Measurements from ENCODE around the gene ZFAND5.

- no peak for TF ChIP-seq CTCF (IDR thresholded peaks at IDR 0.05)
- TF ChIP-seq POLR2A (IDR thresholded peaks at IDR 0.05) = no peak
- no peak for TF ChIP-seq POLR2AphosphoS5 (IDR thresholded peaks at IDR 0.05)
Observed at GRCh38 chr9:72346333-72346732, 18.7 kb downstream of the ZFAND5 start.

All from prostate gland (tissue), 2 donors.